ENCODE results near the gene ABCF2. TPM values are rescaled to one million over a fixed set of nuclear protein-coding genes. Genes with fewer than 3 reads are reported as not detected.

Gene ABCF2
- total and polyA plus RNA-seq, 2 of the 4 experiments (the other 2 are of a cell fraction) = 46.2 to 103 TPM

DNA sequence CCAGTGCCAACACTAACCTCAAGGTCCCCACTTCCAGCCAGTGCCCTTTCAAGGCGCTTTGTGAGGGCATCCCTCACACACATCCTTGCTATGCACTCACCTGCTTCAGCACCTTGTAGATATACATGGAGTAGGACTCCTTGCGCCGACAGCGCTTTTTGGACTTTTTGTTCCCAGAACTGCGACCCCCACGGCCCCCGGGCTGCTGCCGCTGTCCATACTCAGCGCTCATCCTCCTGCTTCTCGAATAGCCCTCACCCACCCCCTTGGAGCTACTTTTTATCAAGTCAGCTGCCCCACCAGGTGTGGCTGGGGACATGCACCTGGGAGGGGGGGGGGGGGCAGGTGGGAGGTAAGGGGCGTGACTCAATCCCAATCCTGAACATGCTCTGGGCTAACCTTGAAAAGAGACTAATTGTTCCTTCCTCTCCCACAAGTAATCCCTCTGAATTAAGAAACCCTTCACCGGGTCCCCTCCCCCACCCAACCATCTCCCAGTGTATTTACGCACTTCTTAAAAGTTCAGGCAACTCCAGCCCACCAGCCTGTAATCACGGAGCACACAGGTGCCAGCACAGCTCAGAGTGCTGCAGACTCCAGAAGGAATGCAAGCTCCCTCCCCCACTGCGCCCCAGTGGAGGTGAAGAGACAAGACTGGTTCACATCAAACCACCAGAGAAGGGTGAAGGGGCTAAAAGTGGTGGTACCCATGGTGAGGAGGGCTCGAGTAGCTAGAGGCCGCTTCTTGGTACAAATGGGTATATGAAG lies 16.7 kb downstream of the ABCF2 start, which contains the start of gene H2BK1:
Gene H2BK1 (minus strand): TSS at position 402 of the 768 bp plus-strand sequence. CDS start 170 bp downstream, at position 232.
- dilution Hi-C loops (cut with HindIII; ENCODE audit: low sequenced_read_pairs, unreplicated experiment) (no loop called here), intact Hi-C loops (cut with micrococcal nuclease) (no loop called here), in situ Hi-C loops (cut with MboI; ENCODE audit: low sequenced_read_pairs) (no loop called here)
- Histone ChIP-seq H3K36me3 (ENCODE audit: control insufficient read depth, insufficient read depth, low read length) (peaks cover 27% of the 10 kb centered on the region), H3K56ac (ENCODE audit: extremely low read depth, insufficient read depth, low read length) (no peak within 1 kb of the TSS), H3K79me1 (ENCODE audit: low read depth in 1 of 2, low read length in 2 of 2) (no peaks in the 10 kb centered on the region), H3K18ac (ENCODE audit: low read depth, low read length) (no peak within 1 kb of the TSS), H4K91ac (ENCODE audit: insufficient read depth, low read depth, low read length) (no peak within 1 kb of the TSS), H3K9ac (ENCODE audit: low read depth, low read length) (no peak within 1 kb of the TSS), H2BK15ac (ENCODE audit: low read depth, low read length) (no peak within 1 kb of the TSS), H4K20me1 (ENCODE audit: insufficient read depth, low read length) (no peaks in the 10 kb centered on the region), H2BK20ac (ENCODE audit: low read depth, low read length) (no peak within 1 kb of the TSS), H3K4me2 (ENCODE audit: low read depth, low read length) (no peak within 1 kb of the TSS), H3K4me1 (ENCODE audit: control insufficient read depth, insufficient read depth, low read length) (no peaks in the 10 kb centered on the region), H2AK9ac (replicated peaks; ENCODE audit: low read depth, low read length, poor library complexity) (no peak within 1 kb of the TSS), H4K8ac (ENCODE audit: low read depth in 2 of 2, low read length in 2 of 2) (no peak within 1 kb of the TSS), H3K27ac (ENCODE audit: insufficient read depth, low read length) (no peak within 1 kb of the TSS), H3K4ac (ENCODE audit: low read depth, low read length) (no peak within 1 kb of the TSS), H2BK120ac (ENCODE audit: low read depth, low read length) (no peak within 1 kb of the TSS), H3K9me1 (ENCODE audit: insufficient read depth, low read length) (no peaks in the 10 kb centered on the region; the same call in 1 of the 2 replicates), H3K9me3 (ENCODE audit: control insufficient read depth, insufficient read depth, low read length) (no peaks in the 10 kb centered on the region), H3K23ac (ENCODE audit: low read depth, low read length) (no peak within 1 kb of the TSS), H4K5ac (ENCODE audit: low read depth, low read length) (no peak within 1 kb of the TSS), H3K14ac (replicated peaks; ENCODE audit: low read depth, low read length) (no peak within 1 kb of the TSS), H2AFZ (replicated peaks; ENCODE audit: low read length, poor library complexity) (no peak within 1 kb of the TSS), H3K4me3 (ENCODE audit: insufficient read depth, low read depth, low read length) (no peak within 1 kb of the TSS), H2BK5ac (ENCODE audit: low read depth, low read length, poor library complexity, severe bottlenecking) (no peak within 1 kb of the TSS), H2AK5ac (ENCODE audit: low read depth, low read length) (no peak within 1 kb of the TSS), H3K27me3 (ENCODE audit: control insufficient read depth, insufficient read depth, low read length) (peaks cover 29% of the 10 kb centered on the region)
- DNase-seq (no peak), ATAC-seq (ENCODE audit: low read depth) (no peak)
- no peak for TF ChIP-seq NFE2L2 (IDR thresholded peaks at IDR 0.05; ENCODE audit: low read depth, low read length)
- TF ChIP-seq, protein P1, sequence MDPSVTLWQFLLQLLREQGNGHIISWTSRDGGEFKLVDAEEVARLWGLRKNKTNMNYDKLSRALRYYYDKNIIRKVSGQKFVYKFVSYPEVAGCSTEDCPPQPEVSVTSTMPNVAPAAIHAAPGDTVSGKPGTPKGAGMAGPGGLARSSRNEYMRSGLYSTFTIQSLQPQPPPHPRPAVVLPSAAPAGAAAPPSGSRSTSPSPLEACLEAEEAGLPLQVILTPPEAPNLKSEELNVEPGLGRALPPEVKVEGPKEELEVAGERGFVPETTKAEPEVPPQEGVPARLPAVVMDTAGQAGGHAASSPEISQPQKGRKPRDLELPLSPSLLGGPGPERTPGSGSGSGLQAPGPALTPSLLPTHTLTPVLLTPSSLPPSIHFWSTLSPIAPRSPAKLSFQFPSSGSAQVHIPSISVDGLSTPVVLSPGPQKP (IDR thresholded peaks at IDR 0.05; ENCODE audit: borderline replicate concordance, low read depth, low read length) = no peak
- TF ChIP-seq POLR2A (IDR thresholded peaks at IDR 0.05; ENCODE audit: low read depth, low read length) = no peak
- TF ChIP-seq RCOR1 (IDR thresholded peaks at IDR 0.05; ENCODE audit: insufficient replicate concordance, low read length) = no peak
- TF ChIP-seq SMC3 (IDR thresholded peaks at IDR 0.05; ENCODE audit: low read depth, low read length) = no peak
- TF ChIP-seq, protein P2, sequence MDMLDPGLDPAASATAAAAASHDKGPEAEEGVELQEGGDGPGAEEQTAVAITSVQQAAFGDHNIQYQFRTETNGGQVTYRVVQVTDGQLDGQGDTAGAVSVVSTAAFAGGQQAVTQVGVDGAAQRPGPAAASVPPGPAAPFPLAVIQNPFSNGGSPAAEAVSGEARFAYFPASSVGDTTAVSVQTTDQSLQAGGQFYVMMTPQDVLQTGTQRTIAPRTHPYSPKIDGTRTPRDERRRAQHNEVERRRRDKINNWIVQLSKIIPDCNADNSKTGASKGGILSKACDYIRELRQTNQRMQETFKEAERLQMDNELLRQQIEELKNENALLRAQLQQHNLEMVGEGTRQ (IDR thresholded peaks at IDR 0.05; ENCODE audit: low read depth, low read length) = no peak
- no peak for TF ChIP-seq CHD1 (IDR thresholded peaks at IDR 0.05; ENCODE audit: low read depth, low read length)
- no peak for TF ChIP-seq RAD21 (IDR thresholded peaks at IDR 0.05; ENCODE audit: low read length)
- TF ChIP-seq CEBPB (IDR thresholded peaks at IDR 0.05; ENCODE audit: low read depth, low read length) = no peak
- TF ChIP-seq RFX5 (IDR thresholded peaks at IDR 0.05; ENCODE audit: low read depth, low read length) = no peak
- TF ChIP-seq MAFK (IDR thresholded peaks at IDR 0.05; ENCODE audit: low read depth, low read length) = no peak
- no peak for TF ChIP-seq BHLHE40 (IDR thresholded peaks at IDR 0.05; ENCODE audit: low read depth, low read length)
- TF ChIP-seq, protein P3, sequence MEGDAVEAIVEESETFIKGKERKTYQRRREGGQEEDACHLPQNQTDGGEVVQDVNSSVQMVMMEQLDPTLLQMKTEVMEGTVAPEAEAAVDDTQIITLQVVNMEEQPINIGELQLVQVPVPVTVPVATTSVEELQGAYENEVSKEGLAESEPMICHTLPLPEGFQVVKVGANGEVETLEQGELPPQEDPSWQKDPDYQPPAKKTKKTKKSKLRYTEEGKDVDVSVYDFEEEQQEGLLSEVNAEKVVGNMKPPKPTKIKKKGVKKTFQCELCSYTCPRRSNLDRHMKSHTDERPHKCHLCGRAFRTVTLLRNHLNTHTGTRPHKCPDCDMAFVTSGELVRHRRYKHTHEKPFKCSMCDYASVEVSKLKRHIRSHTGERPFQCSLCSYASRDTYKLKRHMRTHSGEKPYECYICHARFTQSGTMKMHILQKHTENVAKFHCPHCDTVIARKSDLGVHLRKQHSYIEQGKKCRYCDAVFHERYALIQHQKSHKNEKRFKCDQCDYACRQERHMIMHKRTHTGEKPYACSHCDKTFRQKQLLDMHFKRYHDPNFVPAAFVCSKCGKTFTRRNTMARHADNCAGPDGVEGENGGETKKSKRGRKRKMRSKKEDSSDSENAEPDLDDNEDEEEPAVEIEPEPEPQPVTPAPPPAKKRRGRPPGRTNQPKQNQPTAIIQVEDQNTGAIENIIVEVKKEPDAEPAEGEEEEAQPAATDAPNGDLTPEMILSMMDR (conservative IDR thresholded peaks at IDR 0.05; ENCODE audit: low read depth, low read length) = no peak
- TF ChIP-seq MXI1 (IDR thresholded peaks at IDR 0.05; ENCODE audit: borderline replicate concordance, low read depth, low read length) = no peak
- no peak for TF ChIP-seq FOS (IDR thresholded peaks at IDR 0.05; ENCODE audit: low read depth, low read length)
- POLR2A ChIA-PET (ENCODE audit: unreplicated experiment) = no interaction called here
- WGBS, 2 experiments (ENCODE audit: extremely low coverage in 2 of 2, insufficient read length in 1 of 2) = no CpG with 5 or more reads among the region's 17 CpGs
- CTCF ChIA-PET = no interaction called here
- BruUV-seq (replicated peaks) = no TSS peak

Measured in IMR-90 (cell line).